Neural cell (in vitro differentiated cells): ENCODE measurements around the gene KLHL36. TPM values are rescaled to one million over a fixed set of nuclear protein-coding genes. Genes with fewer than 3 reads are reported as not detected.

Experiments
- H2AFZ ChIP-seq: fragments of 200-600, 300-800 bp; sonication (generic), shearing (Covaris generic); 2 replicates; pipeline ENCODE4 v1.6.0; 2014; ENCODE audit warnings: low read depth, mild to moderate bottlenecking, antibody characterized with exemption, low read length, moderate library complexity
- H3F3A ChIP-seq: fragments of 200-600 bp; shearing (Covaris generic); 2 replicates; pipeline ENCODE4 v1.6.1; 2016; ENCODE audit warnings: mild to moderate bottlenecking, moderate library complexity, mixed read lengths, antibody characterized with exemption, low read length; ENCODE audit not compliant: insufficient read depth, poor library complexity, severe bottlenecking
- H3K27ac ChIP-seq: fragments of 200-600, 300-800 bp; sonication (generic), shearing (Covaris generic); 2 replicates; pipeline ENCODE4 v1.5.1; 2014; ENCODE audit warnings: mild to moderate bottlenecking, low read length, moderate library complexity
- H3K27me3 ChIP-seq: fragments of 300-800, 200-600 bp; sonication (generic), shearing (Covaris generic); 2 replicates; pipeline ENCODE4 v1.6.0; 2014; ENCODE audit warnings: mild to moderate bottlenecking, low read depth, low read length, moderate library complexity; ENCODE audit not compliant: insufficient read depth
- H3K36me3 ChIP-seq: fragments of 300-800, 200-600 bp; sonication (generic), shearing (Covaris generic); 2 replicates; pipeline ENCODE4 v1.5.1; 2014; ENCODE audit warnings: mild to moderate bottlenecking, antibody characterized with exemption, low read length, moderate library complexity; ENCODE audit not compliant: insufficient read depth
- H3K4me2 ChIP-seq: fragments of 300-800, 200-600 bp; sonication (generic), shearing (Covaris generic); 2 replicates; pipeline ENCODE4 v1.6.0; 2014; ENCODE audit warnings: mild to moderate bottlenecking, low read length
- H3K4me3 ChIP-seq: fragments of 300-800, 200-600 bp; sonication (generic), shearing (Covaris generic); 2 replicates; pipeline ENCODE4 v1.5.1; 2014; ENCODE audit warnings: mild to moderate bottlenecking, low read length, moderate library complexity
- H3K79me2 ChIP-seq: fragments of 200-600 bp; shearing (Covaris generic); replicated peaks from 2 replicates; pipeline ENCODE4 v1.6.0; 2014; ENCODE audit warnings: mild to moderate bottlenecking, low read length, moderate library complexity; ENCODE audit not compliant: insufficient read depth
- H3K9ac ChIP-seq: fragments of 300-800, 200-600 bp; sonication (generic), shearing (Covaris generic); 2 replicates; pipeline ENCODE4 v1.6.1; 2016; ENCODE audit warnings: mild to moderate bottlenecking, low read length, mixed read lengths
- H3K9me2 ChIP-seq: fragments of 200-600 bp; shearing (Covaris generic); 2 replicates; pipeline ENCODE4 v1.6.1; 2016; ENCODE audit warnings: mild to moderate bottlenecking, low read length, mixed read lengths; ENCODE audit not compliant: insufficient read depth
- H3K9me3 ChIP-seq: fragments of 200-600, 300-800 bp; sonication (generic), shearing (Covaris generic); 2 replicates; pipeline ENCODE4 v1.6.1; 2016; ENCODE audit warnings: mild to moderate bottlenecking, mixed run types, low read length, moderate library complexity, mixed read lengths
- H4K20me1 ChIP-seq: fragments of 200-600 bp; shearing (Covaris generic); 2 replicates; pipeline ENCODE4 v1.6.1; 2016; ENCODE audit warnings: mild to moderate bottlenecking, mixed run types; ENCODE audit not compliant: insufficient read depth
- CTCF ChIP-seq: fragments of 450-650 bp; IDR thresholded peaks from 2 replicates; pipeline ENCODE4 v1.5.1; 2014; ENCODE audit warnings: antibody characterized with exemption, mild to moderate bottlenecking, moderate library complexity; ENCODE audit not compliant: poor library complexity, severe bottlenecking
- EP300 ChIP-seq: fragments of 450-650 bp; conservative IDR thresholded peaks from 2 replicates; pipeline ENCODE4 v1.6.1; 2014; ENCODE audit warnings: antibody characterized with exemption, mild to moderate bottlenecking, moderate library complexity; ENCODE audit not compliant: poor library complexity, severe bottlenecking
- EZH2 ChIP-seq: fragments of 200-600, 300-800 bp; shearing (Covaris generic), sonication (generic); IDR thresholded peaks from 2 replicates; pipeline ENCODE4 v1.6.1; 2014; ENCODE audit warnings: antibody characterized with exemption, low read length, borderline replicate concordance, mild to moderate bottlenecking; ENCODE audit not compliant: insufficient read depth, poor library complexity, severe bottlenecking
- MXI1 ChIP-seq: fragments of 450-650 bp; conservative IDR thresholded peaks from 2 replicates; pipeline ENCODE4 v1.6.1; 2014; ENCODE audit warnings: antibody characterized with exemption, mild to moderate bottlenecking; ENCODE audit not compliant: poor library complexity, severe bottlenecking
- POLR2AphosphoS5 ChIP-seq: IDR thresholded peaks from 2 replicates; pipeline ENCODE4 v1.6.1; 2012
- RAD21 ChIP-seq: fragments of 450-650 bp; conservative IDR thresholded peaks from 2 replicates; pipeline ENCODE4 v1.6.1; 2014; ENCODE audit warnings: antibody characterized with exemption, mild to moderate bottlenecking, moderate library complexity
- REST ChIP-seq: IDR thresholded peaks from 2 replicates; pipeline ENCODE4 v1.6.1; 2012; ENCODE audit warnings: borderline replicate concordance
- SMC3 ChIP-seq: fragments of 450-650 bp; conservative IDR thresholded peaks from 2 replicates; pipeline ENCODE4 v1.6.1; 2014; ENCODE audit warnings: antibody characterized with exemption, mild to moderate bottlenecking, moderate library complexity; ENCODE audit not compliant: poor library complexity
- TAF1 ChIP-seq: IDR thresholded peaks from 2 replicates; pipeline ENCODE4 v1.6.1; 2012; ENCODE audit warnings: low read depth
- polyA plus RNA-seq: library from polyadenylated mRNA; depleted of rRNA; stranded (reverse); fragments of >200 nt; gene quantifications from 2 replicates; pipeline ENCODE4 v1.2.3, GENCODE V29; 2014

The KLHL36 gene
- polyA plus RNA-seq, 1 donor from 2014 or later = 43.8 TPM

- Histone ChIP-seq H3K9me3 (no peaks in the 10 kb centered on the region), H3F3A (no peaks in the 10 kb centered on the region), H3K4me2 (no peak overlapping the region), H3K9me2 (no peaks in the 10 kb centered on the region), H3K27ac (no peak overlapping the region), H3K27me3 (no peaks in the 10 kb centered on the region), H4K20me1 (no peaks in the 10 kb centered on the region), H3K9ac (no peak overlapping the region), H2AFZ (no peak overlapping the region), H3K36me3 (no peaks in the 10 kb centered on the region), H3K4me3 (no peak overlapping the region), H3K79me2 (no peaks in the 10 kb centered on the region)
- no peak for TF ChIP-seq EZH2
- TF ChIP-seq CTCF = no peak
- TF ChIP-seq MXI1 = no peak
- no peak for TF ChIP-seq REST
- no peak for TF ChIP-seq EP300
- no peak for TF ChIP-seq POLR2AphosphoS5
- TF ChIP-seq RAD21 = no peak
Observed at GRCh38 chr16:84690088-84690819, 41.9 kb downstream of the KLHL36 start.

GRCh38 chr16:84692451-84693214 is 44.3 kb downstream of the KLHL36 start:
- Histone ChIP-seq H3K4me3 (no peak overlapping the region), H3K27ac (no peak overlapping the region), H4K20me1 (no peaks in the 10 kb centered on the region), H3K36me3 (no peaks in the 10 kb centered on the region), H3K9ac (no peak overlapping the region), H3K9me2 (no peaks in the 10 kb centered on the region), H3K27me3 (no peaks in the 10 kb centered on the region), H3K79me2 (no peaks in the 10 kb centered on the region), H3F3A (no peaks in the 10 kb centered on the region), H2AFZ (no peak overlapping the region), H3K4me2 (no peak overlapping the region), H3K9me3 (no peaks in the 10 kb centered on the region)
- TF ChIP-seq POLR2AphosphoS5 (no peak), REST (no peak), RAD21 (no peak), SMC3 (no peak), CTCF (no peak), MXI1 (no peak), TAF1 (no peak), EP300 (no peak), EZH2 (no peak)
